Measurements from ENCODE around the gene POTEE. TPM values are rescaled to one million over a fixed set of nuclear protein-coding genes. Genes with fewer than 3 reads are reported as not detected.
"Not testable (repeated sequence)": the region's sequence is repeated elsewhere in the genome, so short reads cannot be mapped to it uniquely, and the experiment has no call there.

Gene POTEE
- total RNA-seq: under 1 TPM; 0.33 to 0.79 (median 0.50) TPM
- 0.07 TPM for total RNA-seq (2013)

GRCh38 chr2:131209030-131209772 lies at the start of gene POTEE:
TSS of gene POTEE (plus strand) at chr2:131209536. CDS start at chr2:131218403, 8,867 bp downstream.
- H3K9me3 Mint-ChIP-seq; H3K27me3 ChIP-seq (ENCODE audit: control insufficient read depth, insufficient read depth, low read length); DNase-seq; H3K4me1 Mint-ChIP-seq; H3K27me3 Mint-ChIP-seq (ENCODE audit: low read depth in 2 of 2); ATAC-seq; H3K4me3 Mint-ChIP-seq; H3K27ac Mint-ChIP-seq; H3K36me3 ChIP-seq (ENCODE audit: control insufficient read depth, insufficient read depth, low read length); H3K27ac ChIP-seq (ENCODE audit: low read length); H3K9me3 ChIP-seq (ENCODE audit: control insufficient read depth, insufficient read depth, low read length); H3K4me3 ChIP-seq (ENCODE audit: low read length); H3K4me1 ChIP-seq (ENCODE audit: control insufficient read depth, insufficient read depth, low read length); intact Hi-C loops (cut with micrococcal nuclease); H3K36me3 Mint-ChIP-seq: not testable (repeated sequence)
- WGBS (ENCODE audit: insufficient coverage): 95% methylated on average over 16 of the region's 33 CpGs

- ATAC-seq; intact Hi-C loops (cut with micrococcal nuclease); H3K4me1 ChIP-seq (ENCODE audit: control insufficient read depth, insufficient read depth, low read length); H3K4me3 Mint-ChIP-seq; H3K4me1 Mint-ChIP-seq; H3K27me3 ChIP-seq (ENCODE audit: control insufficient read depth, insufficient read depth, low read length); H3K27ac ChIP-seq (ENCODE audit: low read length); H3K9me3 ChIP-seq (ENCODE audit: control insufficient read depth, insufficient read depth, low read length); DNase-seq; H3K9me3 Mint-ChIP-seq; H3K4me3 ChIP-seq (ENCODE audit: low read length); H3K27ac Mint-ChIP-seq; H3K36me3 Mint-ChIP-seq; H3K36me3 ChIP-seq (ENCODE audit: control insufficient read depth, insufficient read depth, low read length): not testable (repeated sequence)
- WGBS (ENCODE audit: insufficient coverage): 92% methylated on average over 5 of the region's 5 CpGs
- peaks cover 8 to 14% of the 10 kb centered on the region in 2 donors for H3K27me3 Mint-ChIP-seq (ENCODE audit: low read depth in 2 of 2)
These were observed 43.8 kb upstream of the POTEE start for GRCh38 chr2:131165562-131165961.

GRCh38 chr2:131168538-131168937 lies 40.8 kb upstream of the POTEE start:
- no peak for ATAC-seq
- 89% methylated on average over 5 of the region's 5 CpGs for WGBS (ENCODE audit: insufficient coverage)
- Histone ChIP-seq H3K36me3 (ENCODE audit: control insufficient read depth, insufficient read depth, low read length) (no peaks in the 10 kb centered on the region), H3K27me3 (ENCODE audit: control insufficient read depth, insufficient read depth, low read length) (no peaks in the 10 kb centered on the region), H3K27ac (ENCODE audit: low read length) (no peak overlapping the region), H3K4me3 (ENCODE audit: low read length) (no peak overlapping the region), H3K9me3 (ENCODE audit: control insufficient read depth, insufficient read depth, low read length) (no peaks in the 10 kb centered on the region), H3K4me1 (ENCODE audit: control insufficient read depth, insufficient read depth, low read length) (no peaks in the 10 kb centered on the region)
- DNase-seq: no peak
- Mint-ChIP-seq H3K9me3 (no peaks in the 10 kb centered on the region), H3K36me3 (no peaks in the 10 kb centered on the region), H3K27ac (no peak overlapping the region), H3K4me1 (no peaks in the 10 kb centered on the region), H3K4me3 (no peak overlapping the region), H3K27me3 (ENCODE audit: low read depth in 2 of 2) (peaks cover 8 to 20% of the 10 kb centered on the region in 2 donors)
- intact Hi-C loops (cut with micrococcal nuclease): no loop called here
- TF ChIP-seq CTCF (IDR thresholded peaks at IDR 0.05): no peak

- DNase-seq; H3K9me3 ChIP-seq (ENCODE audit: control insufficient read depth, insufficient read depth, low read length); H3K9me3 Mint-ChIP-seq; H3K4me1 Mint-ChIP-seq; H3K4me3 ChIP-seq (ENCODE audit: low read length); H3K27ac Mint-ChIP-seq; H3K4me3 Mint-ChIP-seq; H3K27me3 ChIP-seq (ENCODE audit: control insufficient read depth, insufficient read depth, low read length); H3K27ac ChIP-seq (ENCODE audit: low read length); H3K36me3 ChIP-seq (ENCODE audit: control insufficient read depth, insufficient read depth, low read length); ATAC-seq; H3K36me3 Mint-ChIP-seq; H3K4me1 ChIP-seq (ENCODE audit: control insufficient read depth, insufficient read depth, low read length); intact Hi-C loops (cut with micrococcal nuclease): not testable (repeated sequence)
- WGBS (ENCODE audit: insufficient coverage): 93% methylated on average over 10 of the region's 10 CpGs
- H3K27me3 Mint-ChIP-seq (ENCODE audit: low read depth in 2 of 2): peaks cover 26 to 30% of the 10 kb centered on the region in 2 donors
These were observed 31.3 kb upstream of the POTEE start for GRCh38 chr2:131178050-131178449.

- H3K27me3 Mint-ChIP-seq (ENCODE audit: low read depth in 2 of 2): peaks cover 26 to 32% of the 10 kb centered on the region in 2 donors
- H3K4me3 Mint-ChIP-seq; H3K4me1 Mint-ChIP-seq; H3K27me3 ChIP-seq (ENCODE audit: control insufficient read depth, insufficient read depth, low read length); H3K4me3 ChIP-seq (ENCODE audit: low read length); H3K4me1 ChIP-seq (ENCODE audit: control insufficient read depth, insufficient read depth, low read length); H3K27ac Mint-ChIP-seq; H3K36me3 Mint-ChIP-seq; ATAC-seq; H3K36me3 ChIP-seq (ENCODE audit: control insufficient read depth, insufficient read depth, low read length); DNase-seq; intact Hi-C loops (cut with micrococcal nuclease); H3K9me3 ChIP-seq (ENCODE audit: control insufficient read depth, insufficient read depth, low read length); H3K27ac ChIP-seq (ENCODE audit: low read length); H3K9me3 Mint-ChIP-seq: not testable (repeated sequence)
- 93% methylated on average over 15 of the region's 15 CpGs for WGBS (ENCODE audit: insufficient coverage)
These were observed 30.5 kb upstream of the POTEE start for GRCh38 chr2:131178721-131179418.

- intact Hi-C loops (cut with micrococcal nuclease); H3K27ac ChIP-seq (ENCODE audit: low read length); H3K9me3 Mint-ChIP-seq; DNase-seq; H3K4me1 Mint-ChIP-seq; H3K9me3 ChIP-seq (ENCODE audit: control insufficient read depth, insufficient read depth, low read length); H3K27me3 ChIP-seq (ENCODE audit: control insufficient read depth, insufficient read depth, low read length); H3K4me3 ChIP-seq (ENCODE audit: low read length); H3K36me3 ChIP-seq (ENCODE audit: control insufficient read depth, insufficient read depth, low read length); H3K4me3 Mint-ChIP-seq; H3K27ac Mint-ChIP-seq; ATAC-seq; H3K36me3 Mint-ChIP-seq; H3K4me1 ChIP-seq (ENCODE audit: control insufficient read depth, insufficient read depth, low read length): not testable (repeated sequence)
- H3K27me3 Mint-ChIP-seq (ENCODE audit: low read depth in 2 of 2): peaks cover 26 to 32% of the 10 kb centered on the region in 2 donors
- WGBS (ENCODE audit: insufficient coverage): 81% methylated on average over 4 of the region's 4 CpGs
These were observed 27.9 kb upstream of the POTEE start for GRCh38 chr2:131181451-131181850.

GRCh38 chr2:131193421-131193820 lies 15.9 kb upstream of the POTEE start:
- H3K36me3 Mint-ChIP-seq; intact Hi-C loops (cut with micrococcal nuclease); H3K27ac ChIP-seq (ENCODE audit: low read length); H3K4me3 Mint-ChIP-seq; H3K36me3 ChIP-seq (ENCODE audit: control insufficient read depth, insufficient read depth, low read length); H3K9me3 ChIP-seq (ENCODE audit: control insufficient read depth, insufficient read depth, low read length); H3K27me3 ChIP-seq (ENCODE audit: control insufficient read depth, insufficient read depth, low read length); ATAC-seq; DNase-seq; H3K27ac Mint-ChIP-seq; H3K9me3 Mint-ChIP-seq; H3K4me1 ChIP-seq (ENCODE audit: control insufficient read depth, insufficient read depth, low read length); H3K4me3 ChIP-seq (ENCODE audit: low read length); H3K4me1 Mint-ChIP-seq: not testable (repeated sequence)
- 25% methylated on average over 3 of the region's 3 CpGs for WGBS (ENCODE audit: insufficient coverage)
- H3K27me3 Mint-ChIP-seq (ENCODE audit: low read depth in 2 of 2): peaks cover 0 to 21% of the 10 kb centered on the region in 2 donors
